Dendritic cell treated with granulocyte-macrophage colony-stimulating factor and Interleukin-4, amounts not matched to agents 40 ng/mL and 50 ng/mL, for 4 days (primary cell): Measurements from ENCODE around the gene VCAN.

Source experiments
- H3K27ac Mint-ChIP-seq: one replicate; pipeline ENCODE4 v1.8.0; 2022; ENCODE audit warnings: mild to moderate bottlenecking, mixed read lengths
- H3K27me3 Mint-ChIP-seq: one replicate; pipeline ENCODE4 v1.8.0; 2022; ENCODE audit warnings: mild to moderate bottlenecking, mixed read lengths
- H3K36me3 Mint-ChIP-seq: one replicate; pipeline ENCODE4 v1.8.0; 2022; ENCODE audit warnings: low read depth, mixed read lengths
- H3K4me1 Mint-ChIP-seq: one replicate; pipeline ENCODE4 v1.8.0; 2022; ENCODE audit warnings: low read depth, mixed read lengths
- H3K4me3 Mint-ChIP-seq: one replicate; pipeline ENCODE4 v1.8.0; 2022; ENCODE audit warnings: mild to moderate bottlenecking, moderate library complexity, mixed read lengths
- H3K9me3 Mint-ChIP-seq: one replicate; pipeline ENCODE4 v1.8.0; 2022; ENCODE audit warnings: mixed read lengths
- intact Hi-C: fragments of 100-400 bp; cut with micrococcal nuclease; formaldehyde crosslinking; loops from one replicate; pipeline ENCODE4 v1.15.0; 2022

VCAN gene

DNA sequence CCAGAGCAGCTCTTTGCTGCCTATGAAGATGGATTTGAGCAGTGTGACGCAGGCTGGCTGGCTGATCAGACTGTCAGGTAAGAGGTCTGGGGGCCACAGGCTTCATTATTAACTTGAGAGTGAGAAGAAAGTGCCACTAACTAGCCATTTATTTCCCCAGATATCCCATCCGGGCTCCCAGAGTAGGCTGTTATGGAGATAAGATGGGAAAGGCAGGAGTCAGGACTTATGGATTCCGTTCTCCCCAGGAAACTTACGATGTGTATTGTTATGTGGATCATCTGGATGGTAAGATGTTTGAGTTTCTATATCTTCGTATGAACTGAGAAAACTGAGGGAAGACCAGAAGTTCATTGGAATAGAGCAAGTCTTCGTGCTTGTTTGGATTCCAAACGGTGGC lies 22.1 kb downstream of the VCAN start:
- Mint-ChIP-seq H3K27me3 (no peaks in the 10 kb centered on the region), H3K4me1 (peaks cover 23% of the 10 kb centered on the region), H3K9me3 (no peaks in the 10 kb centered on the region), H3K36me3 (peaks cover 15% of the 10 kb centered on the region), H3K27ac (peak overlapping the region; percentile 28), H3K4me3 (no peak overlapping the region)
- intact Hi-C loops = no loop called here

DNA sequence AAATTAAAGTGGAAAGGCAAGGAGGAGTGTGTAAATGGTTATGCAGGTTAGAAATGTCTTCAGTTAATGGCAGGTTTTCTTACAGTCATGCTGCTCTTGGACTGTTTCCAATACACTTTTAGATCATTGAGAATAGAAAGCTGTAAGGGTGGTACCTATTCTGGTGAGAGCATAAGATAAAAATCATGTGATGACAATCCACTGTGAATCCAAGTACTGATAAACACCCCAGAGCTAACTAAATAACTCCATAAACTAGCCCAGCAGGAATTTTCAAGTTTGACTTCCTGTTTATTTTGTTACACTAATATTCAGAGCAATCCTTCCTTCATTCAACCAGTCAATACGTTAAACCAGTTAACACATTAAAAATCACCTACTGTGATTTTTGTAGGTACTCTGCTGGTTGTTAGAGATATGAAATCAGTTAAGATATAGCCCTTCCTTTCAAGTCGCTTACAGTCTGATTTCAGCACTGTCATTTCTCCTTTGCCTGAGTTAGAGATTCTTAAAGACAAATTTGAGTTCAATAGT lies 22.6 kb downstream of the VCAN start:
- Mint-ChIP-seq H3K27me3 (no peaks in the 10 kb centered on the region), H3K36me3 (peaks cover 16% of the 10 kb centered on the region), H3K4me3 (no peak overlapping the region), H3K9me3 (no peaks in the 10 kb centered on the region), H3K27ac (peak overlapping the region; percentile 28), H3K4me1 (peaks cover 28% of the 10 kb centered on the region)
- intact Hi-C loops = no loop called here

DNA sequence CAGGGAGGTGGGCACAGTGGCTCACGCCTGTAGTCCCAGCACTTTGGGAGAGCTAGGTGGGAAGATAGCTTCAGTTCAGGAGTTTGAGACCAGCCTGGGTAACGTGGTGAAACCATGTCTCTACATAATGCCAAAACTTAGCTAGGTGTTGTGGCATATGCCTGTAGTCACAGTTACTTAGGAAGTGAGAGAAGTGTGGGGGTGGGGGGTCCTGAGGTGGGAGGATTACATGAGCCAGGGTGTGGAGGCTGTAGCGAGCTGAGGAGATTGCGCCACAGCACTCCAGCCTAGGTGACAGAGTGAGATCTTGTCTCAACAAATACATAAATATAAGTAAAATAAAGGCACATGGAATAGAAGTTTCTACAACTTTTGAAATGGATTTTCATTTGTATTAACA lies 23.1 kb downstream of the VCAN start:
- Mint-ChIP-seq H3K27me3 (no peaks in the 10 kb centered on the region), H3K36me3 (peaks cover 21% of the 10 kb centered on the region), H3K4me1 (peaks cover 24% of the 10 kb centered on the region), H3K27ac (peak overlapping the region; percentile 28), H3K4me3 (no peak overlapping the region), H3K9me3 (no peaks in the 10 kb centered on the region)
- intact Hi-C loops = no loop called here

DNA sequence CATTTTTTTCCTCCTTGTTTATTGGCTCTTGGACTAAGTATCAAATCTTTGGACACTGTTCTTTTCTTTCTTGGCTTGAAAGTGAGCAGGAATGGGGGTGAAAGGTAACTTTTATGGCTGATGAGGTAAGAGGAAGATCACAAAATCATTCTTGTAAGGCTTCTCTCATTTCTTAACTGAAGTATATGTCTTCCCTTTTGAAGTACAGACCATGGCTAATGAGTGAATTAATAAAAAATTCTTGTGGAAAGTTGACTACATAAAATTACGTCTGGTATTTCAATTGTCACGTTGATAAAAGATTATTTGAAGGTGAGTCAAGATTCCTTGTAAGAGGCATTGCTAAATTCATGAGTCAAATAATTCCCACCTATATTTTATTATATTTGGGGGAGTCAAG lies 25.1 kb downstream of the VCAN start:
- Mint-ChIP-seq H3K27me3 (no peaks in the 10 kb centered on the region), H3K27ac (no peak overlapping the region), H3K9me3 (no peaks in the 10 kb centered on the region), H3K4me1 (peaks cover 28% of the 10 kb centered on the region), H3K4me3 (no peak overlapping the region), H3K36me3 (peaks cover 9% of the 10 kb centered on the region)
- intact Hi-C loops = no loop called here

DNA sequence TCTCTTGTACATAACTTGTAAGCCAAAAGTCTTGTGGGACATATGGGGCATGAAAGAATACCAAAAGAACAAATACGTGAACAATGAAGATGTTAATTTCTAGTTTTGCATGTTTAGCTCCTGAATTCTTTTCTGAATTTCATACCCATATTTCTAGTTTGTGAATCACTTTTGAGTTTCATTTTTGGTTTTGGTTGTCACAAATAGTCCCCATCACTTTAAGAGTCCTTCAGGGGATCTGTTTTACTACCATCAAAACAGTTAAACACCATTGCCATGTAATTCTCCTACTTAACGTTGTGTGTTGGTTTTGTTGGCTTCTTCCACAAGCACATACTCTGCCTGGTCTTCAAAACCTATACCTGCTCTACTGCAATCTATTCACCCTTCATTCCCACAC lies 27.0 kb downstream of the VCAN start:
- intact Hi-C loops = no loop called here
- Mint-ChIP-seq H3K9me3 (no peaks in the 10 kb centered on the region), H3K4me3 (no peak overlapping the region), H3K4me1 (peaks cover 22% of the 10 kb centered on the region), H3K27ac (peak overlapping the region; percentile 14), H3K36me3 (peaks cover 7% of the 10 kb centered on the region), H3K27me3 (no peaks in the 10 kb centered on the region)

DNA sequence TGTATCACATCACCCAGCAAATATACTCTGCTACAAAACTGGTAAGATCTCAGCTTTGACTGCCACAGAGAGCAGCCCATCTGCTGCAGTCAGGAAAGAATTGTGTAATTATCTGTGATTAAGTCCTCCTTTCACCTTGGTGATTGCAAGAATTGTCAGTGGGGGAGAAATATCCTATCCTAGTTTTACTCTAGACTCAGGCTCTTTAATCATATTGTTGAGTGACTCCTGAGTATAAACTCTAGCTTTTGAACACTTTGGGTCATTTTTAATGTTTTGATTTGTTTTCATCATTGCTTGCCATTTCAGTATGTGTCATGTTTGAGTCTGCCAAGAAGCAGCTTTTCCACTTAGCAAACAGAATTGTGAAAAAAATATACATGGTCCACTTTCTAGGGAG lies 32.1 kb downstream of the VCAN start:
- H3K36me3 Mint-ChIP-seq = peaks cover 28% of the 10 kb centered on the region
- H3K27ac Mint-ChIP-seq = no peak overlapping the region
- peaks cover 10% of the 10 kb centered on the region for H3K4me1 Mint-ChIP-seq
- no peaks in the 10 kb centered on the region for H3K27me3 Mint-ChIP-seq
- peaks cover 20% of the 10 kb centered on the region for H3K9me3 Mint-ChIP-seq
- intact Hi-C loops = no loop called here
- no peak overlapping the region for H3K4me3 Mint-ChIP-seq

DNA sequence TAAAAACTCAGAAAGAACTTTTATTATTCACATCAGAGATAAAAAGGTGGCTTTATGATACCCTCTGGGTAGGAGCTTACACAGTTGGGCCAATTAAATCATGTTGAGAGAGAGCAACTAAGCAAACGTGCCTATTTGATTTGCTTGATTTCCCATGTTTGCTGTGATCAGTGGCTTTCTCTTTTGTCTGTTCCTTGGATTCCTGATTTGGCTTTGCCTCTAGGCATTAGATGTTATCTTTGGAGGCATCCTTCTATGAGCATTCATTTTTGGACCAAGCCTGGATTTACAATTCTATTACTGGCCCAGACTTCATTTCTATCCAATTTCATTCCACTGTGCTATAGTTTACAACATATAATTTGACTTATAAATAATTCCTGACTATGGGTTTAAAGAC lies 35.9 kb downstream of the VCAN start:
- no peak overlapping the region for H3K27ac Mint-ChIP-seq

DNA sequence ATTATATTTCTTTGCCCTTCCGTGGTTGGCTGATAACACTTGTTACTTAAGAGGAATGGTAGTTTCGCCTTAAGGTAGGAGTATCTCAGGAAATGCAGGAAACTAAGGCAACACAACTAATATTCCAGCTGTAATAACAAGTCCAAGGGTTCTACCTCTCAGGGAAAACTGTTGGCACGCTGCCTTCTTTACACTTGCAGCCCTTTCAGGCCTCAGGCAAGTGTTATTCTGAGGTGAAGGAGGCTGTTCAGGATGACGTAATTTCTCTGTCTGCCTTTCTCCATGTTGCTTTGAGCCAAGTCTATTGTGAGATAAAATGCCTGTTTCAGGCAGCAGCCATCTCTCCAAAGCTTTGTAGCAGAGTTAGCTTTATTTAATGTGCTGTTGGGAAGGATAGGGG lies 38.0 kb downstream of the VCAN start:
- peaks cover 10% of the 10 kb centered on the region for H3K4me1 Mint-ChIP-seq
- H3K27ac Mint-ChIP-seq = peak overlapping the region; percentile 53
- no peak overlapping the region for H3K4me3 Mint-ChIP-seq
- no peaks in the 10 kb centered on the region for H3K27me3 Mint-ChIP-seq
- H3K36me3 Mint-ChIP-seq = peaks cover 25% of the 10 kb centered on the region
- intact Hi-C loops = no loop called here
- peaks cover 20% of the 10 kb centered on the region for H3K9me3 Mint-ChIP-seq

More for the DNA sequence above, 35.9 kb downstream of the VCAN start:
- Mint-ChIP-seq H3K36me3 (peaks cover 26% of the 10 kb centered on the region), H3K9me3 (peaks cover 20% of the 10 kb centered on the region), H3K4me3 (no peak overlapping the region), H3K4me1 (peaks cover 5% of the 10 kb centered on the region), H3K27me3 (no peaks in the 10 kb centered on the region)
- intact Hi-C loops = no loop called here

DNA sequence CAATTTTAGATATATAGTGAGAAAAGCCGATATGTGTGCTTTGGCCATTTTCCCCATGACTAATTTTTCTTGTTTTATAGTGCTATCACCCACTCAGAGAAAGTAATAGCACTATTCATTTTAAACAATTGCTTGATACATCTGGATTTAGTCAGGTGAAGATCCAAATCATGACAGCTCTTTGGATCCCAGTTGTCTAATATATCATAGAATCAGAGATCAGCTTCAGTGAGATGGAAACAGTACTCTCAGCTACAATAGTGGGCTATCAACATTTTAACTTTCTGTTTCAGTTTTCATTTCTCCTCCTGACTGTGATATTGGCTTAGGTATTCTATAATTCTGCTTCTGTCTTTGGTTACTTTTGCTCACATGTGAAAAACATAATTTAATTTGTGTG lies 38.7 kb downstream of the VCAN start:
- Mint-ChIP-seq H3K9me3 (peaks cover 12% of the 10 kb centered on the region), H3K27me3 (no peaks in the 10 kb centered on the region), H3K4me1 (peaks cover 10% of the 10 kb centered on the region), H3K36me3 (peaks cover 18% of the 10 kb centered on the region), H3K27ac (peak overlapping the region; percentile 53), H3K4me3 (no peak overlapping the region)
- intact Hi-C loops = no loop called here

DNA sequence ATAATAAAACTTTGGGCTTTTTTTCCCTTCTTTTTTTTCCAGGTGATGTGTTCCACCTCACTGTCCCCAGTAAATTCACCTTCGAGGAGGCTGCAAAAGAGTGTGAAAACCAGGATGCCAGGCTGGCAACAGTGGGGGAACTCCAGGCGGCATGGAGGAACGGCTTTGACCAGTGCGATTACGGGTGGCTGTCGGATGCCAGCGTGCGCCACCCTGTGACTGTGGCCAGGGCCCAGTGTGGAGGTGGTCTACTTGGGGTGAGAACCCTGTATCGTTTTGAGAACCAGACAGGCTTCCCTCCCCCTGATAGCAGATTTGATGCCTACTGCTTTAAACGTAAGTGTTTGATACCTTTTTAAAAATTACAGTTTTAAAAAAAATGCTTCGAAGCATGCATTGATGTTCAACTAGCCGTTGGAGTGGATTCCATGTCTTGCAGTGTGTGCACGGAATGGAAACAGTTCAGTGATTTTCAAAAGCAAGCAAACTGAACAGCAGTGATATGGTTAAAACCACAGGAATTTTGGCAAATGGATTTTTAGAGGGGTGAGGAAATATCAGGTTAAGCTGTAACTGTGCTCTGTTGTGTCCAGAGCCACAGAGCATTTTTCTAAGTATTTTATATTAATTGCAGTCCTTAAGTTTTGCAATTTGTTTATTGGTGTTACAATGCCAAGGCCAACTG lies 40.7 kb downstream of the VCAN start:
- Mint-ChIP-seq H3K4me3 (no peak overlapping the region), H3K27me3 (no peaks in the 10 kb centered on the region), H3K27ac (peak overlapping the region; percentile 20), H3K4me1 (peaks cover 10% of the 10 kb centered on the region), H3K36me3 (peaks cover 14% of the 10 kb centered on the region), H3K9me3 (no peaks in the 10 kb centered on the region)
- intact Hi-C loops = no loop called here

DNA sequence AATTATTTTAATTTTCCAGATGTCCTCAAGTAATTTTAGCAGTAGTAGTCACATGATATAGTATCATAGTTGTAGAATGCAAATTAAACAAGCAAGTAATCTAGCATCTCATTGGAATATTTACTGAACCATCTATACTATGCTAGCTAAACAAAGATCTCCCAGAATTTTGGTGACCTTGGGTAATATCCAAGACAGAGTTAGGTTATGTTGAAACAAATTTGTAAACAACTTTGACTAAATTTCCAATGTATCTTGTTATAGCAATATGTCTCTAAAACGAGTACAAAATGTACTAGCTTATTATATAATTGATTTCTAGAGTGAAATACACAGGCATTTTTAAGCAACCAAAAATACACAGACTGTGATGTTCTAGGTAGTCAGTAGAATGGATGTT lies 41.5 kb downstream of the VCAN start:
- no peaks in the 10 kb centered on the region for H3K9me3 Mint-ChIP-seq
- intact Hi-C loops = no loop called here
- no peak overlapping the region for H3K27ac Mint-ChIP-seq
- H3K4me3 Mint-ChIP-seq = no peak overlapping the region
- peaks cover 10% of the 10 kb centered on the region for H3K4me1 Mint-ChIP-seq
- H3K27me3 Mint-ChIP-seq = no peaks in the 10 kb centered on the region
- peaks cover 14% of the 10 kb centered on the region for H3K36me3 Mint-ChIP-seq

DNA sequence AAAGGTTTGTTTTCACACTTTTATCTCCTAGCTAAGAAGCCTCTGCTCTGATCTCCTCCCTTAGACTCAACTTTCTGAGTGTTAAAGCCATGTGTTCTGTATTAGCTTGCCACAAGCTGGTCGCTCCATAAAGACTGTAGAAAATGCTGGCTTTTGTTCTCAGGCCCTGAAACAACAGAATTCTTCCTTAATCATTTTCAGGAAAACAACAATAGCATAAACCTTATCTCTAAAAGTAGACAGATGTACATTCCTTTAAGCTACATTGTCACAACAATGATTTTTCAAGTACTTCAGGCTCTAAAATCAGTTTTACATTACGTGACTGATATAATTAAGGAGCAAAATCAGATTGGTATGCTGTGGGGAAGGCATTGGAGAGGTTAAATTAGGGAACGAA lies 41.9 kb downstream of the VCAN start:
- intact Hi-C loops = no loop called here
- peaks cover 14% of the 10 kb centered on the region for H3K36me3 Mint-ChIP-seq
- no peak overlapping the region for H3K27ac Mint-ChIP-seq
- no peaks in the 10 kb centered on the region for H3K27me3 Mint-ChIP-seq
- H3K4me1 Mint-ChIP-seq = peaks cover 10% of the 10 kb centered on the region
- H3K9me3 Mint-ChIP-seq = no peaks in the 10 kb centered on the region
- no peak overlapping the region for H3K4me3 Mint-ChIP-seq

DNA sequence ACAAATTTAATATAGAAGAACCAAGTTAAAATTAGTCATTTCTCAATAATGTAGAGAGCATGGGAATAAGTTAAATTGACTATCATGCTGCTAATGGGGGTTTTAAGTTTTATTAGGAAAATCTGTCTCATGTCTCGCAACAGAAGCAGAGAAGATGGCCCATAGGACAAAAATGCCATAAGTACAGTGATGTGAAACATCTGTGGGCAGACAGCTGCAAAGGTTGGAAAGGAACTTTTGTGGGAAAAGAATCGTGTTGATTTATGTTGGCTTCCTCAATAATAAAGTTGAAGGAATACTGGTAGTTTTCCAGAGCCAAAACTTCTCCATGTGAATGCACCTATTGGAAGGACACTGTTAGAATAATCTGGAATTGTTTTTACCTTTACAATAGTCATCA lies 44.8 kb downstream of the VCAN start:
- no peak overlapping the region for H3K27ac Mint-ChIP-seq
- intact Hi-C loops = no loop called here
- no peak overlapping the region for H3K4me3 Mint-ChIP-seq
- H3K27me3 Mint-ChIP-seq = no peaks in the 10 kb centered on the region
- H3K36me3 Mint-ChIP-seq = peaks cover 28% of the 10 kb centered on the region
- H3K4me1 Mint-ChIP-seq = peaks cover 13% of the 10 kb centered on the region
- H3K9me3 Mint-ChIP-seq = no peaks in the 10 kb centered on the region

DNA sequence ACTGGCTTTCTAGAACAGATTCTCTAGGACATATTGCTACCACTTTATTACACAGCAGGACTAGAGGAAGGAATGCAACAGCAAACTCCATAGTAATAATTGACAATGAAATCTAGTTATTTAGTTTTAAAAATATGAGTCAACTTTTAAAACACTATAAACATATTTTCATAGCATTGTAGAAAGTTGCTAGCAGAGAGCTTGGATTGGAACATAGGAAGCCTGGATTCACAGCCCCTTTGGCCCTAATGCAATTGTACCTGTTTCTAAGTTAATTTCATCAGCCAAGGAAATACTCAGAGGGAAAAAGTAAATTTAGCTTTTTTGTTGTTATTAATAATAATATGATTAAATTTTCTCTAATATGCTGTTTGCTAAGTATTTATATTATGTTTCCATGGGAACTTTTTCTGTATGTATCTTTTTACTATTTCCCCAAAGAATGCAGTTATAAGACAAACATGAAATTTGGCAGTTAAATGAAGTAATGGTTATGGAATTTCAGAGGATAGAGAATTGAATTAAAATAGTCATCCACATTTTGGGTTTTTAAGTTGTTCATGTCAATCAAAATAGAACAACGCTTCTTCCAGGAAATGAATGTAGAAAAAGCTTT lies 45.6 kb downstream of the VCAN start:
- intact Hi-C loops = no loop called here
- Mint-ChIP-seq H3K4me1 (peaks cover 17% of the 10 kb centered on the region), H3K9me3 (no peaks in the 10 kb centered on the region), H3K36me3 (peaks cover 24% of the 10 kb centered on the region), H3K27ac (no peak overlapping the region), H3K27me3 (no peaks in the 10 kb centered on the region), H3K4me3 (no peak overlapping the region)

DNA sequence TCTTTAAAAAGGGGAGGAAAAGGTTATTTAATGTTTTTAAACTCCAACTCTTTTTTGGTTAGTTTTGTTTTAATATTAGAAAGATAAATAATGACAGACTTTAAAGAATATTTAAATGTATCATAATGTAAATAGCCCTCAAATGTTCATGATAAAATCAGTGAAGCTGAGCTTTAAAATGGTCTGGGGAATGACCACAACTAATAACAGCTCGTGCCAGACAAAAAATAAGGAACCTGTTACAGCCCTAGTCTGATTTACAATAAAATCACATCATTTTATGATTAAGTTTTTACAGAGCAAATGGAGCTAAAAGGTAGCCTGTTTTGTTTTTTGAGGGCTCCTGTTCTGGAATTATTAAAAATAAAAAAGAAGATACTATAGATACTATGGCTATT lies 46.1 kb downstream of the VCAN start:
- H3K4me3 Mint-ChIP-seq = no peak overlapping the region
- H3K9me3 Mint-ChIP-seq = no peaks in the 10 kb centered on the region
- intact Hi-C loops = no loop called here
- no peaks in the 10 kb centered on the region for H3K27me3 Mint-ChIP-seq
- H3K4me1 Mint-ChIP-seq = peaks cover 17% of the 10 kb centered on the region
- H3K27ac Mint-ChIP-seq = no peak overlapping the region
- peaks cover 22% of the 10 kb centered on the region for H3K36me3 Mint-ChIP-seq
